HG02798 (cell line): ENCODE results near the gene TRAPPC3.
"Not testable (repeated sequence)": the region's sequence is repeated elsewhere in the genome, so short reads cannot be mapped to it uniquely, and the experiment has no call there.

Experiments used
- ATAC-seq: cut with Tn5 transposase; IDR thresholded peaks from one replicate; pipeline ENCODE4 v1.9.1; 2021; ENCODE audit warnings: mild to moderate bottlenecking; ENCODE audit not compliant: unreplicated experiment, poor library complexity

Gene TRAPPC3

GRCh38 chr1:36149237-36149972 is at the start of gene TRAPPC3:
TRAPPC3 (minus strand) TSS chr1:36149486; CDS start chr1:36149378, 108 bp downstream.
- ATAC-seq = peak; percentile 93

GRCh38 chr1:36198641-36199040 is 49.4 kb upstream of the TRAPPC3 start:
- ATAC-seq = no peak

GRCh38 chr1:36196805-36197204 is 47.5 kb upstream of the TRAPPC3 start:
- not testable (repeated sequence) for ATAC-seq

GRCh38 chr1:36187800-36188593 is 38.7 kb upstream of the TRAPPC3 start:
- peak; percentile 75 for ATAC-seq

DNA sequence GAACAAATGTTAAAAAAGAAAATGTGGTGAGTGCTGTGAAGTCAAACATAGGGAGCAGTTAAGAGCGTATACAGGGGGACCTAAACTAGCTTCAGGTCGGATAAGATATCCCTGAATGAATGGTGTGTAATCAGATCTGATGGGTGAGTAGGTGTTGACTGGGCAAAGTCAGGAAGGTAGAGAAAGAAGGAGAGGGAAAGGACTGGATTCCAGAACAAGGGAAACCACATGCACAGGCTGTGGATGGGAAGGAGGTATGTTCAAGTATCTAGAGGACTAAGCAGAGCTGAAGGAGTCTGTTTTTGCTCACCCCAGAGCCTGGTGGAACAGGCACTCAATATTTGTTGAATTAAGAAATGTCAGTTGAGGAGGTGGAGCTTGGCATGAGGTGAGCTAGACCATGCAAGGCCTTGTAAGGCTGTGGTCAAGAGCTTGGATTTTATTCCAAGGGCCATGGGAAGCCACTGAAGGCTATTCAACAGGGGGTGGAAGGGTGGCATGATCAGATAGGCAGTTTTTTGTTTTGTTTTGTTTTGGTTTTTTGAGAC is 34.1 kb upstream of the TRAPPC3 start:
- ATAC-seq = no peak

GRCh38 chr1:36182734-36183133 is 33.4 kb upstream of the TRAPPC3 start:
- no peak for ATAC-seq

DNA sequence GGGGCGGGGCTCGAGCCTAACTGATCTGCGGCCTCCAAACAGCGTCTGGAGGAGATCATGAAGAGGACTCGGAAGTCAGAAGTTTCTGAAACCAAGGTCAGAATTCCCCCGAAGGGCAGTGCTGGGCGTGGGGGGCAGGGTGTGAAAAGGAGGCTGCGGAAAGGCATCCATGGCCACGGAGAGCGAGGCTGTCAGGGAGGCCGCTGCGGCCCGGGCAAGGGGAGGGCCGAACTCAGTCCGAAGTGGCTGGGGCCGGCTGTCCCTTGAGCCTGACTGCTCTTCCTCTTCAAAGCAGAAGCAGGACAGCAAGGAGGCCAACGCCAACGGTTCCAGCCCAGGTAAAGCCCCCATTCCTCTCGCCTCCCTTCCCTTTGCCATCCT is 29.9 kb upstream of the TRAPPC3 start:
- no peak for ATAC-seq

- ATAC-seq = no peak
These were observed 29.4 kb upstream of the TRAPPC3 start for GRCh38 chr1:36178471-36179219.

GRCh38 chr1:36177589-36178431 is 28.5 kb upstream of the TRAPPC3 start:
- no peak for ATAC-seq

- ATAC-seq = no peak
These were observed 27.0 kb upstream of the TRAPPC3 start for GRCh38 chr1:36176106-36176949.

GRCh38 chr1:36175137-36176095 is 26.1 kb upstream of the TRAPPC3 start:
- ATAC-seq = peak; percentile 54

DNA sequence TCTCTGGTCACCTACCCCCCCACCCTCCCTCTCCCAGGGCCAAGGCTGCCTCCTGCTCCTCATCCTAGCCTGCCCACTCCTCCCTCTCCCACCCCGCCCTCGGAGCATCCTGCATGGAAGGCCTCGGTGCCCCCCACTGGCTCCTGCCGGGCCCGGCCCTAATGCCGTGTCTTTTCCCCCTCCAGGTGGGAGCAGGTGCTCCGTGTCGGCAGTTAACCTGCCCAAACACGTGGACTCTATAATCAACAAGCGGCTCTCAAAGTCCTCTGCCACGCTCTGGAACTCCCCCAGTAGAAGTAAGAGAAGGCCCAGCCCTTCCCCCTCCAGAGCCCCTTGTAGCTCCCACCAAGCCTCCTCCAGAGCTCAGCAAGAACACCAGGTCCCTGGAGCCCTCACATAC is 25.4 kb upstream of the TRAPPC3 start:
- ATAC-seq = no peak

GRCh38 chr1:36172983-36173382 is 23.7 kb upstream of the TRAPPC3 start:
- no peak for ATAC-seq

GRCh38 chr1:36172017-36172747 is 22.9 kb upstream of the TRAPPC3 start:
- ATAC-seq = no peak

DNA sequence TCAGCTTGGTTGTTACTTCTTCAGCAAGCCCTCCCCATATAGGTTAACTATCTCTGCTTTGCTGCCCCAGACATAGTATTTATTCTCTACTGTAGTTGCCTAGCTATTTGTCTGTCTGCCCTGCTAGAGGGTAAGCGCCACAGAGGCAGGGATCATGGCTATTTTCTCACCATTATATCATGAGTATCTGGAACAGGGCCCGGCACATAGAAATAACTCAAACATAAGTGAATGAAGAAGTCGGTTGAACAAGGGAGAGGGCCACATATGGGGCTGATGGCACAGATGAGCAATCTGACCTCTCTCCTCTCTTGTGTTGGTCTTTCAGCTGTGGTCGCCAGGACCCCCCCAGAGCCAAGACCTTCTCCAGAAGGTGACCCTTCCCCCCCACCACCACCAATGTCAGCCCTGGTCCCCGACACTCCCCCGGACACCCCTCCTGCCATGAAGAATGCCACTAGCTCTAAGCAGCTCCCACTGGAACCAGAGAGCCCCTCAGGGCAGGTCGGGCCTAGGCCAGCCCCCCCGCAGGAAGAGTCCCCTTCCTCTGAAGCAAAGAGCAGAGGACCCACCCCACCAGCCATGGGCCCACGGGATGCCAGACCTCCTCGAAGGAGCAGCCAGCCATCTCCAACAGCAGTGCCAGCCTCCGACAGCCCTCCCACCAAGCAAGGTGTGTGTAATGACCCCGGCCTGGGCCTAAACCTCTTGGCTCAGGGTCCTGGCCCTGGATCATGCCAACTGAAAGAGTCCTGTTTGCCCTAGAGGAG is 21.5 kb upstream of the TRAPPC3 start:
- no peak for ATAC-seq

DNA sequence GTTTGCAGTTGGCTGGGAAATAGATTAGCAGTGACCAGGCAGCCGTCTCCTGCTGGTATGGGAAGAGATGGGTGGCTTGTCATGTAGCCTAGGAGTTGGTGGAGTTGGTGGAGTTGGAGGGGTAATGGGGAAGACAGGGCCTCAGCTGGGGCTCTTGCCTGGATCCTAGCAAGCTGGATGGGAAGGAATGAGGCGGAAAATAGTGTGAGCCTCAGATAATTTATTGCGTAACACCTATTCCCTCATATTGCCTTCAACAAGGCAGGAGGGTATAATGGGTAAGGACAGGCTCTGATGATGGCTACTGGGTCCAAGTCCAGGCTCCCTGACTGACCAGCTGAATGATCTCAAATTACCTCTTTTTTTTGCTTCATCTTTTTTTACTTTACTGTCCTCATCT is 19.2 kb upstream of the TRAPPC3 start:
- no peak for ATAC-seq
